NCI-H345 treated with DMSO at 0.1 percent for 48 hours (cell line): Measurements from ENCODE around the gene NTN4.
"Not testable (repeated sequence)": the region's sequence is repeated elsewhere in the genome, so short reads cannot be mapped to it uniquely, and the experiment has no call there.

ENCODE experiments used
- DNase-seq: peaks from one replicate; lab custom pipeline; 2025; ENCODE audit not compliant: unreplicated experiment; lab: John Stamatoyannopoulos, UW

Gene NTN4

DNA sequence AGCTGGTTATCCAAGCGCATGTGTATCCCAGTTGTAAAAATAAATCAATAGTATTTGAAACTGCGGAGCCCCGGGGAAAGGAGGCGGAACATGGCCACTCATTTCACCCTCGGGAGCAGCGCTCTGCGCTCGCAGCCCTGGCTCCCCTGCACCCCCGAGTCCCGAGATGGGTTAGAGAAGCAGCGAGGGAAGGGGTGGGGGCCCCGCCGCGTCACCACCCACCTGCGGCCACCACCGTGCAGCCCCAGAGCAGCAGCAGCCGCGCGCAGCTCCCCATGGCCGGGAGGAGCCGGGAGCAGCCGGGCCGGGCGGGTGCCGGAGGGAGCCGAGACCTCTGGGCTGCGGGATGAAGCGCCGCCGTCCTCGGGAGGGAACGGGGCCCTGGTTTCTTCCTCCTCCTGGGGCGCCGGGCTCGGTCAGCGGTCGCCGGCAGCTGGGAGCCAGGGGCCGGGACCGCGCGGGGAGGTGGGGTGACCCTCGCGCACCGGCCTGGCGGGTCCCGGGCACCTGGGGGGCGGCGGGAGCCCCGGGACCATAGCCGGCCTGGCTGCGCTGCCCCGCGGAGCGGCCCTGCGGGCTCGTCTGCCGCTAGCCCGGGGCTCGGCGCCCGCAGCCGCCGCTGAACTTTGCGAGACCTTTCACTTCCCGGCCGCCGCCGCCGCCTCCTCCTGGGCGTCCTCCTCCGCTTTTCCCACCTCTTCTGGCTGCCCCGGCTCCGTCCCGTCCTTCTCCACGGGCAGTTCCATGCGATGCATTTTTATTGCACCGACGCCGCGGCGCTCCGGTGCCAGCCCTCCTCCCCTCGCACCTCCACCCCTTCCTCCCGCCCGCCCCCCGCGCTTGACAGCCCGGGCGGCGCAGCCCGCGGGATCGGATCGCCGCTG is at the start of gene NTN4:
Gene NTN4 (minus strand): TSS at position 732 of the 884 bp plus-strand sequence. CDS start 455 bp downstream, at position 277.
- DNase-seq = peak; percentile 4

DNA sequence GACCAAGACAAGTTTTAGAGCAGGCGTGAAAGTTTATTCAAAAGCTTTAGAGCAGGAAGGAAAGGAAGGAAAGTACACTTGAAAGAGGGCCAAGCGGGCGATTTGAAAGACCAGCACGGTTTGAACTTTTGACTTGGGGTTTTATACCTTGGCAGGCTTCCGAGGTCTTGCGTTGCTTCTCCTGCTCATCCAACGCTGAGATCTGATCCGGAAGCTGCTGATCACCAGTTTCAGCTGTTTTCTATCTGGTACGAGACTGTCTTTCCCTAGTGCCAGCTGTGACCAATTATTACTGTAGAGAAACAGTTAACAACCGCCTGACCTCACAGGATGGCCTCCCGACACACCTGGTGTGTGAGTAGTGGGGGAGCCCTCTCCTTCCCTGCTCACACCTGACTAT is 47.6 kb upstream of the NTN4 start:
- DNase-seq = no peak

DNA sequence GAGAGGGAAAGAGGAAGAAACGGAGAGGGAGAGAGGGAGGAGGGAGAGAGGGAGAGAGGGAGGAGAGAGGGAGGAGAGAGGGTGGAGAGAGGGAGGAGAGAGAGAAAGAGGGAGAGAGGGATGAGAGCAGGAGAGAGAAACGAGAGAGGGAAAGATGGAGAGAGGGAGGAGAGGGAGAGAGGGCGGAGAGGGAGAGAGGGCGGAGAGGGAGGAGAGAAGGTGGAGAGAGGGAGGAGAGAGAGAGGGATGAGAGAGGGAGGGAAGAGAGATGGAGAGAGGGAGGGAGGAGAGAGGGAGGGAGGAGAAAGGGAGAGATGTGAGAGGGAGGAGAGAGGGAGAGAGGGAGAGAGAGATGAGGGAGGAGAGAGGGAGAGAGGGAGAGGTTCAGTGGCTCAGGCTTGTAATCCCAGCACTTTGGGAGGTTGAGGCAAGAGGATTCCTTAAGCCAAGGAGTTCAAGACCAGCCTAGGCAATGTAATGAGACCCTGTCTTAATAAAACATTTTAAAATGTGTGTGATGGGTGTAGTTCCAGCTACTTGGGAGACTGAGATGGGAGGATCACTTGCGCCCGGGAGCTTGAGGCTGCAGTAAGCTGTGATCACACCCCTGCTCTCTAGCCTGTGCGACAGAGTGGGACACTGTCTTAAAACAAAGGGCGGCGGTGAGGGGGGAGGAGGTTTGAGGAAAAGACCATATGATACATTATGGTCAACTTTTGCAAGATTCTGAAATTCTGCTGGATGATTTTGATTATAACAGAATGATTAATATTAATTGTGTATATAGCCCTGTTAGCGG is 46.9 kb upstream of the NTN4 start:
- no peak for DNase-seq

DNA sequence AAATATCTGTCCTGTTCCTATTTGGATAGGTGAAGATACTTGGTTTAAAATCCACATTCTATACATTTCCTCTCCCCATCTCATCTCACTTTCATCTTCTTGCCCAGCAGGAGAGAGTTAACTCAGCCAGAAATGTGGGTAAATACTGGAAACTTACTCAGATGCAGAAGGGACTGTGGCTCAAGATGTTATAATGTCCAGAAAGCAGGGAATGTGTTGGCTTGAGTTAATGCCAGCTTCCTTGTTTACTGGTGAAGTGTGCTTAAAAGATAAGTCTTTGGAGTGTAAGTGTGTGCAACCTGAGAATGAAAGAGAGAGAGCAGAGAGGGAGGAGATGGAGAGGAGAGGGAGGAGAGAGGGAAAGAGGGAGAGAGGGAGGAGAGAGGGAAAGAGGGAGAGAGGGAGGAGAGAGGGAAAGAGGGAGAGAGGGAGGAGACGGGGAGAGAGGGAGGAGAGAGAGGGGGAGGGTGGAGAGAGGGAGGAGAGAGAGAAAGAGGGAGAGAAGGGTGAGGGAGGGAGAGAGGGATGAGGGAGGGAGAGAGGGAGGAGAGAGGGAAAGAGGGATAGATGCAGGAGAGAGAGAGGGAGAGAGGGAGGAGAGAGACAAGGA is 46.2 kb upstream of the NTN4 start:
- no peak for DNase-seq

DNA sequence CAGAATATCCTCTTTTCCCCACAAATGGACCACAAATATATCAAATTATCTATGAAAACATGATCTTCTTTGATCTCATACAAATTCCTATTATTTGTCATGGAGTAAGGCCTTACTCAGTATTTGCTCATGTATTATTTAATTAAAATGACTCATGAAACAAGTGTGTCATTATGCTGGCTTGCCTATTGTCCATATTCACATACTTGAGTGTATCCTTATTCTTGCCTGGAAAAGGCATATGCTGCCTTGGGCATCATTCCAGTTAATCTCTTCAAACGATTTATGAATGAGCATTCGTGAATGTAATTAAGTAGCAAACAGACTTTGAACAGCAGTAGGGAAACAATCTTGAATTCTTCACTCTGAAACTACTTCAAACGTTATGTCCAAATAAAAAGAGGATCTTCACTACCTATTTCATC is 45.6 kb upstream of the NTN4 start:
- peak; percentile 38 for DNase-seq

DNA sequence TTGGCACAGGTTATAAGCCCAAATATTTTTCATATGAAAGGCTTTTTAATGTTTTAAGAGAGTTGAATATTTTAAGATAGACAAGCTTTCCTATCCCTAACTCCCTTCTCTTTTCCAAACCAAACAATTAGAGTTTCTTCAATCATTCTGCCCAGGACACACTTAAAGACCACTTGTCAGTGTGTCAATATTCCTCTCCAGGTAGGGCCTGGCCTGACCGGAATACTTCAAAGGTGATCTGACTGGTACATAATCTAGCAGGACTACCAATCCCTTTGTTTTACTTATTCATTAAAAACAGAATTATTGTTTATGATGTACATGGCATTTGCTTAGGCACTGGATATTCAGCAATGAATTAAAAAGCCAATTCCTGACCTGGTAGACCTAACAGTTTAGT is 44.0 kb upstream of the NTN4 start:
- no peak for DNase-seq

DNA sequence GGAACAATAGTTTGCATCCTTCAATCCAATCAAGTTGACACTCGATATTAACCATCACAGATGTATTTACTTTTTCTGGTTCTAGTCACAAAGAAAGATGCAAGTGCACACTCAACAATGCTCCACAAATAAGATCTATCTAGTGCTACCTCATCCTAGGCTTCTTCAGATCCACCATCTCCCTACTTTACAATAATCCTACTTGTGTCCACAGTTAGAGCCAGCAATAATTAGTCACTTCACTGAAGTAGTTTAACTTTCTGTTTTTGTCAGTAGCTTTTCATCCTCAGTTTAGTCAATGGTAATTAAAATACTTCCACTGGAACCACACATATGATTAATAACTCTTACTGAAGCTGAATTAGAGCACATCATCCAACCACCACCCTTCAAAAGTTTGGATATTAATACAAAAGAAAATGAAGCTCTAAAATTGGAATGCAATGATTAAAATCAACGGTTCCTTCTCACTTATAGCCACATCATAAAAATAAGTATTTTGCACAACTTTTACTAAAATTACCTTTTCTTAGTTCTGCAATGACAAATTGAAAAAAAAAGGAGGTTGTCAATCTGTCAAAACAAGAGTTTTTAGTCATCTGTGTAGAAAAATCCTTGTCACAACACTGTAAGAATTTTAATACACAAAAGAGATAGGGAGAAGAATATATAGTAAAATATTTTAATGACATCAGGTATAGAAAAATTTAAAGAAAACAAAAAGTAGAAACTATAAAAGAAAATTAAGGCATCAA is 39.9 kb upstream of the NTN4 start:
- DNase-seq = no peak

DNA sequence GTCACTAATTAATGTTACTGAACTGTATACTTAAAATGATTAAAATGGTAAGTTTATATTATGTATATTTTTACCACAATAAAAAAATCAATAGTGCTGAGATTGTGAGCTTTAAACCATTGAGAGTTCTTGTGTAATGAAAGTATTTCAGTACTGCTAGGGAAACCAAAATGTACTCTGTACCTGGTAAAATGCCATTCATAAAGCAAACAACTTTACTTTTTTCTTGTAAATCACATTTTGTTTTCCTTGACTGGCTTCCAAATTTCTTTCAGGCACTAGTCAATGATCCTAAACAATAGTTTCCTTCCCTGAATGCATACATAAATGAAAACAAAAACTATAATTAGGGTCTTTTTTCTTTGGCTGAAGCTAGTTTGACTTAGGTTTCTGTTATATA is 38.8 kb upstream of the NTN4 start:
- no peak for DNase-seq

DNA sequence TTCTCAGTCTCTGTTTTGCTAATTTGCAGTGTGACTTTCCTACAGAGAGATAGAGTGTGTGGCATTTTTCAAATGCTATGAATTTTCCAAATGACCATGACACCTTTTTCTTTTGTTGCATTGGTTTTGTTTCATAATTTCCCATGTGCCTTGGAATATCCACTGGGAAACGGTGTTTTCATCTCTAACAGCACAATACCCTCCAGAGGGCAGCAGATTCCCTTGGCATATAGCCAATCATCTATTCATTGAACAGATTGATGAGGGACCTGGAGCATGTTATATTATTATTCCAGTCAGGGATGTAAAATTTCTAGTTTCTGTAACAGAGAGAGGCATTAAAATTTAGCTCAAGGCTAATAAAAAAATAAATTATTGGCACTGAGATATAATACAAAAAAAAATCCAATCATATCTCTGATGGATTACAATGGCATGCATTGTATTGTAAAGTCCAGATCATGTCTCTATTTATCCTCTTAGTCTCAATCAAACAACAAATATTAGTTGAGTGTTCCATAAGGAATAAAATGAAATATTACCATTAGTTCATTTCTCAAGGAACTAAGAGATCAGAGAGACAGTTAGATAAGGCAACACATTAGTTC is 29.6 kb upstream of the NTN4 start:
- DNase-seq = peak; percentile 55

DNA sequence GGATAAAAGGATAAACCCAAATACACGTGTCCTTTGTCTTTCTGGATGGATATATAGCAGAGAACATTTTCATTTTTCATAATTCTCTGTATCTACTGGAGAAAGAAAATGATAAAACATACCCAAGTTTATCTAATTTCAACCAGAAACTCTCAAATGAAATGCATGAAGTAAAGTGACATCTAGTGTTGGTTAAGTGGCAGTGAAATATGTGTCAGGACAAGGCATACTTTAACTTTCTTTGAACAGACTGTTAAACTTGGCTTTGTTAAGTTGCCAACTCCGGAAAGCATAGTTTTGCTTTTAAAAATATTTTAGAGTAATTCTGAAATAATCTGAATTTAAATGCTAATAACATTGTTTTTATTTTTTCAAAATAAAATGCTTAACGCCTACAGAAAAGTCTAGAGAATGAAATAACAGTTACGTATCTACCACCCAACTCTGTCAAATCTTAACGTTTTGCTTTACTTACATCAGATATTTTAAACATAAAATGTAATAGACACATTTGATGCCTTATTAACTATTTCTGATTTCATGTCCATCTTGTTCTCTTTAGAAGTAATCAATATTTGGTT is 25.2 kb upstream of the NTN4 start:
- no peak for DNase-seq

DNA sequence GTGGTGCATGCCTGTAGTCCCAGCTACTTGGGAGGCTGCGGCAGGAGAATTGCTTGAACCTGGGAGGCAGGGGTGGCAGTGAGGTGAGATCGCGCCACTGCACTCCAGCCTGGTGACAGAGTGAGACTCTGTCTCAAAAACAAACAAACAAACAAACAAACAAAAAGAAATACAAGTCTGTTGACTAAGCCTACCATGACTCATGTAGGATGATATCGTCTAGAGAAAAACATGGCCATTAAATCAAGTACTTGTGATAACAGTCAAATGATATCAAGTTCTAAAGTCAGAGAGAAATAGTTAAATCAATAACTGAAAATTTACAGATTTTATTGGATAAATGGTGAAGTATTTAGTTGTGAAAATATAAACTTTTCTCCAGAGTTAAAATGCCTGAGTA is 21.6 kb upstream of the NTN4 start:
- not testable (repeated sequence) for DNase-seq

DNA sequence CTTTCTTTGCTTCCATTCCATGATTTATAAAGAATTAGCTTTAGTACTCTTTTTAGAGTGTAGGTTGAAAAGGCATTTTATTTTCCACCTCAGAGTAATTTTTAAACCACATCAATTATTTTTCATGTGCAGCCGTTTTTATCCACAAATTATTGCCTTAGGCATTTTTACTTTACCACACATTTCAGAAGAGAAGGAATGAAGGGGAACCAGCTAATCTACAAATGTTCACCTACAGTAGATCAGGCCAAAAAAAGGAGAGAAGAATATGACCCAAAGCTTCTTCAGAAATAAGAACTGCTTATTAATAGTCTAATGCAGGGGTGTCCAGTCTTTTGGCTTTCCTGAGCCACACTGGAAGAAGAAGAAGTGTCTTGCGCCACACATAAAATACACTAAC is 19.8 kb upstream of the NTN4 start:
- DNase-seq = no peak

DNA sequence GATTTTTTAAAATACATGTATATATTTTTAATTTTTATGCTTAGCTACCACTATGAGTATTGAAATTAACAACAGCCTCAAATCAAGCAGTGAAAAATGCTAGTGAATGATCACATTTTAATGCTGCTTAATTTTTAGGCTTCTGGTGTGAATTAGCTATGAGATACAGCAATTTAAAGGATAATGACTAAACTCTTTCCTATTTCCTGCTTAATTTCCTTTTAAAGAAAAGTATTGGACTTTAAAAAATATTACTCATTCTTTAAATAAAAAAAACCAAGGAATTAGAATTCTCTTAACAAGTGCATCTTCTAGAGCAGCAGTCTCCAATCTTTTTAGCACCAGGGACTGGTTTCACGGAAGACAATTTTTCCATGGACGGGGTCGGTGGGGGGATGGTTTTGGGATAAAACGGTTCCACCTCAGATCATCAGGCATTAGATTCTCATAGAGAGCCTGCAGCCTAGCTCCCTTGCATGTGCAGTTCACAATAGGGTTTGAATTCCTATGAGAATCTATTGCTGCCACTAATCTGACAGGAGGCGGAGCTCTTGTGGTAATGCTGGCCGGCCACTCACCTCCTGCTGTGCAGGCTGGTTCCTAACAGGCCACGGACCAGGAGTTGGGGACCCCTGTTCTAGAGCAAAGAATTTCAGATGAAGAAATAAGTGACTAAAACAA is 18.6 kb upstream of the NTN4 start:
- DNase-seq = no peak

DNA sequence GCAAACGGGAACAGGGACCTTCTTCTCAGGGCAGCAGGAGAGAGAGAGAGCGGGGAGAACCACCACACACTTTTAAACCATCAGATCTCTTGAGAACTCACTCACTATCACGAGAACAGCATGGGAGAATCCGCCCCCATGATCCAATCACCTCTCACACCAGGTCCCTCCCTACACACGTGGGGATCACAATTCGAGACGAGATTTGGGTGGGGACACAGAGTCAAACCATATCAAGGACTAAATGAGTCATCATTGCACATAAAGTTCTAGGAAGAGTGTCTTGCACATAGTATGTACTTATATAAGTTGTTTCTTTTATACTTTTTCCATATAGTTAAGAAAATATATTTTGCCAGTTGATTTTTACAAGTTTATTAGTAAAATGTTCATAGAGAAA is 17.6 kb upstream of the NTN4 start:
- DNase-seq = no peak

DNA sequence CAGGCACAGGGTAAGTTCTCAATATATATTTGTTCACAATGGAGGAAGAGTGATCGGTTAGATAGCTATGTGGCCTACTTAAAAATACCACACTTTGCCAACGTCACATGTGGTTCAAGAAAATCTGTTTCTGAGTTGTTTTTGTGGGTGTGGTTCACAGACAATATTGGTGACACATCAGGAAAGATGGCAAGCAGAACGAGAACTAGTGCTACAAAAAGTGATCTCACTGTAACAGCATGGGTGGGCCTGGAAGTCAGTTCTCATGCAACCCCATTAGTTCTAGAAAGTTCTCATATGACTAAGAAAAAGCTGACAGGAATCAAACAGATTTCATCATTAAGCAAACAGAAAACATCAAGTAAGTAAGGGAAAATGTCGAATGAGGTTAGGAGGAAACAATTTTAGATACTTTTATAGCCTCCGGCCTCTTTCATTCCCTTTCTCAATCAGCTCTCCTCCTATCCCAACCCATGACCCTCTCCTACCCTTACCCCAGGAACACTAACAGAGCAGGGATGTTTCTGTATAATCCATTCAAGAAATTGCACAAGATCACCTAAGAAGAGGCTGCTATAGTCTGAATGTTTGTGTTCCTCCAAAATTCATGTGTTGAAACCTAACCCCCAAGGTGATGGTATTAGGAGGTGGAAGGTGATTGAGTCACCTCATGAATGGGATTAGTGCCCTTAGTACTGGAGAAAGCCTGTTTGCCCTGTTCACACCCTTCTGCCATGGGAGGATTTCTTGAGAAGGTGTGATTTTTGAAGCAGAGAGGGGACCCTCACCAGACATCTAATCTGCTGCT is 15.5 kb upstream of the NTN4 start:
- DNase-seq = no peak

DNA sequence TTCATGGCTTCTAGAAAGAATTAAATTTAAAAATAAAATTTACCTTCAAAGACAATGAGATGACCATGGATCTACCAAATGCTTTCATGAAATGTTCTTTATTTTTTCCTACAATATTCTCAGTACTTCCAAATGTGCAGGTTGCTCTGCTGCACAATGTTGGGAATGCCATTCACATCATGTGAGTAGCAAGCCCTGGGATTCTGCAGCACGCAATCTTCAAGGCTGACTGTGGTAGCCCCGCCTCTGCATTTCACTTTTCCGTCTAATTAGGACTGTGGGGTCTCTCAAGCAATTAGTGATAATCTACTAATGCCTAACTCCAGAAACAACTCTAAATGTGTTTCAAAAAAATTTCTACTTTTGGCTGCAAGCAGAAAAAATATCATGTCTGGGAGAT is 13.7 kb upstream of the NTN4 start:
- DNase-seq = no peak

DNA sequence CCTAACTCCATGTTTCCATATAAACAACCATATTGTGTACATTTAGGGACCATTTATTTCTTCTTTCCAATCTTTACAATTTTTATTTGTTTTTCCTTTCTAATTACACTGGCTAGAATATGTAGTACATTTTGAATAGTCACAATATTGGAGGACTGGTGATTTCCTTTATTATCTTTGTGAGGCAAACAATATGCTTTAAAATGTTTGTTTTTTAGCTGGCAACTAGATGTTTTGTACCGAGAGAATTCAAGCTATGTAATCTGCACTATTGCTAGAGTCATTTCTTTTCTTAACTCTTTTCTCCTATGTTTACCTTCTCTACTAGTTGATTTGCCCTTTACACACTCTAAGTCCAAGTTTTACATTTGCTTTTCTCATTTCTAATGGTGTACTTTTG is 13.3 kb upstream of the NTN4 start:
- DNase-seq = no peak

DNA sequence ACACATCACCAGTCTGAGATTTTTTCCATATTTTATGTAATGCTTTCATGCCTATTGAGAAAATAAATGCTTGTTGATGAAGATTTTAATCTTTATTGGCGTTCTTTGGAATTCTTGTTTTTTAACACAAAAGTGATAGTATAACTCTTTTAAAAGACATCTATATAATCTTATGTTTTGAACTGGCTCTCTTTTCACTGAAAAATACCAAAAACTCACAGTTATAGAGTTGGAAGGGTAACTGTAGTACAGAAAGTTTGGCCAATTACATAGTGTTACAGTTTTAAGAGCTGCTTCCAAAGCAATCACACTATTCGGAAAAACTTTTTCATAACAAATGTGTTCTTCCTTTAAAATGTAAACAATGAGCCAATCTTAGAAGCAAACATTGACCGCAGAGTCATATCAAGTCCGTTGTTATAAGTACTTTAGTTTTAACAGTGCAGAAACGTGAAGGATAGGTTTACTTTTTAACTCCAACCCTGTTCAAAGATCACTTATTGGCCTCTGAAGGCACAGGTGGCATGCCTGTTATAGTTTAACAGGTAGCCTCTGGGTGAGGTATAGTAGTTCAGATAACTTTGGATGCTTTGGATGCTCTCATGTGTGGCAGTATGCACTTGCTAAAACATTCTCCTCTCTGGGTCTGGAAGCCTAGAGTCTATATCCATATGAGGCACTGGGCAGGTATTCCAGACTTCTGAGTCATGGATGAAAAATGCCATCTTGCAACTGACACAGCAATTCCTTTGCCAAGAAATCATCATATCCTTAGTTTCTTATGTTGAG is 12.1 kb upstream of the NTN4 start:
- no peak for DNase-seq
